ENCODE measurements around the gene ERBB4. TPM values are rescaled to one million over a fixed set of nuclear protein-coding genes. Genes with fewer than 3 reads are reported as not detected.
"Not testable (repeated sequence)": the region's sequence is repeated elsewhere in the genome, so short reads cannot be mapped to it uniquely, and the experiment has no call there.

Gene ERBB4
- total RNA-seq, 6 donors from 2014 or later = 3.3 to 24.2 (median 11.7) TPM

GRCh38 chr2:211617803-211618202, 920.8 kb downstream of the ERBB4 start:
- H3K27me3 ChIP-seq = no peaks in the 10 kb centered on the region
- H3K4me1 ChIP-seq = no peaks in the 10 kb centered on the region
- H3K36me3 ChIP-seq = no peaks in the 10 kb centered on the region
- WGBS, 2 donors = 92 to 93% methylated on average over 2 of the region's 2 CpGs
- no peak for ATAC-seq (ENCODE audit: low FRiP score in 2 of 2)
- no peaks in the 10 kb centered on the region for H3K9me3 ChIP-seq
- no peak overlapping the region for H3K4me3 ChIP-seq
- DNase-seq = no peak
- H3K27ac ChIP-seq = no peak overlapping the region
- TF ChIP-seq POLR2AphosphoS5 (IDR thresholded peaks at IDR 0.05) = no peak

GRCh38 chr2:211611621-211612020, 927.0 kb downstream of the ERBB4 start:
- Histone ChIP-seq H3K36me3 (no peaks in the 10 kb centered on the region), H3K4me1 (no peaks in the 10 kb centered on the region), H3K27ac (no peak overlapping the region), H3K9me3 (no peaks in the 10 kb centered on the region), H3K27me3 (no peaks in the 10 kb centered on the region), H3K4me3 (no peak overlapping the region)
- no peak for DNase-seq
- no peak for ATAC-seq (ENCODE audit: low FRiP score in 2 of 2)
- TF ChIP-seq POLR2A (IDR thresholded peaks at IDR 0.05) = no peak
- no peak for TF ChIP-seq POLR2AphosphoS5 (IDR thresholded peaks at IDR 0.05)
- TF ChIP-seq EP300 (IDR thresholded peaks at IDR 0.05) = no peak
- no peak for TF ChIP-seq CTCF (IDR thresholded peaks at IDR 0.05)
- 85 to 88% methylated on average over 2 of the region's 2 CpGs for WGBS, 2 donors

DNA sequence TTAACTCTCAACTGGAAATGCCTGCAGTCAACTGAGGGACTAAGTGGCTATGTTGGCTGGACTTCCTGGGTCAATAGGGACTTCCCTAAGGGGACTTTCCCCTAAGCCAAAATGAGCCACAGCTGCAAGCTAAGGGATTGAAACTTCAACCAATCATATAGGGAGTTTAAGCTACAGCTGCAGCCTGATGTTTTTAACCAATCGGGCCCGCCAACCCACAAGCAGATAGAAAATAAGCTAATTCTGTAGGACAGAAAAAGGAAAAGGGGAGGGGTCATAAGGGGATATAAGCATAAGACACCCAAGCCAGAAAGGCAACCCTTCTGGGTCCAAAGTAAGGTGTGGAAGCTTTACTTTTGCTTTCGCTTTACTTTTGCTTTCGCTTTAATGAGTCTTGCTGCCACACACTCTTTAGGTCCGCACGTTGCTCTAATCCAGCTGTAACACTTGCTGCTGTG, 927.5 kb downstream of the ERBB4 start:
- TF ChIP-seq POLR2AphosphoS5 (IDR thresholded peaks at IDR 0.05) (no peak), POLR2A (IDR thresholded peaks at IDR 0.05) (no peak), CTCF (IDR thresholded peaks at IDR 0.05) (no peak), EP300 (IDR thresholded peaks at IDR 0.05) (no peak)
- Histone ChIP-seq H3K27me3 (no peaks in the 10 kb centered on the region), H3K36me3 (no peaks in the 10 kb centered on the region), H3K9me3 (no peaks in the 10 kb centered on the region), H3K4me3 (no peak overlapping the region), H3K4me1 (no peaks in the 10 kb centered on the region), H3K27ac (no peak overlapping the region)
- WGBS, 2 donors = 93 to 95% methylated on average over 6 of the region's 6 CpGs
- ATAC-seq (ENCODE audit: low FRiP score in 2 of 2) (no peak), DNase-seq (no peak)

GRCh38 chr2:211609127-211609526, 929.5 kb downstream of the ERBB4 start:
- Histone ChIP-seq H3K4me1 (no peaks in the 10 kb centered on the region), H3K27ac (no peak overlapping the region), H3K36me3 (no peaks in the 10 kb centered on the region), H3K27me3 (no peaks in the 10 kb centered on the region), H3K9me3 (no peaks in the 10 kb centered on the region), H3K4me3 (no peak overlapping the region)
- ATAC-seq (ENCODE audit: low FRiP score in 2 of 2) = no peak
- TF ChIP-seq POLR2A (IDR thresholded peaks at IDR 0.05) = no peak
- DNase-seq = no peak

DNA sequence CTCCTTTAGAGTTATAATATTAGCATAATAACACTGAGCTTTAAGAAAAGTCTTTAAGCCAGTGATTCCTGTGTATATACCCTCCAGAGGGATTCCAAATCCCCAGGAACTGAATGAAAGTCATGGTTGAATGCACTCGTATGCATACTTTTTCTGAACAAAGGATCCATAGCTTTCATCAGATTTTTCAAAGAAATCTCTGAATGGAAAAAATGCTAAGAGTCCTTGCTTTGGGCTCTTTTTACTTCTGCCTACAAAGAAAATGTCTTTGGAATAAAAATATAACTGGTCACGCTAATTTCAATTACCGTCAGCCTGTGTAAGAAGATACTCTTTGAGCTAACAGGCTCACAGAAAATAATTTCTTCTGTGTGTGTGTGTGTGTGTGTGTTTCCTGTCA, 939.5 kb downstream of the ERBB4 start:
- Histone ChIP-seq H3K27ac (no peak overlapping the region), H3K4me3 (no peak overlapping the region), H3K4me1 (no peaks in the 10 kb centered on the region), H3K27me3 (no peaks in the 10 kb centered on the region), H3K36me3 (no peaks in the 10 kb centered on the region), H3K9me3 (no peaks in the 10 kb centered on the region)
- ATAC-seq (ENCODE audit: low FRiP score in 2 of 2) (no peak), DNase-seq (no peak)
- 84 to 87% methylated on average over 3 of the region's 3 CpGs for WGBS, 2 donors
- no peak for TF ChIP-seq CTCF (IDR thresholded peaks at IDR 0.05)
- TF ChIP-seq POLR2A (IDR thresholded peaks at IDR 0.05) = no peak
- no peak for TF ChIP-seq POLR2AphosphoS5 (IDR thresholded peaks at IDR 0.05)
- no peak for TF ChIP-seq EP300 (IDR thresholded peaks at IDR 0.05)

DNA sequence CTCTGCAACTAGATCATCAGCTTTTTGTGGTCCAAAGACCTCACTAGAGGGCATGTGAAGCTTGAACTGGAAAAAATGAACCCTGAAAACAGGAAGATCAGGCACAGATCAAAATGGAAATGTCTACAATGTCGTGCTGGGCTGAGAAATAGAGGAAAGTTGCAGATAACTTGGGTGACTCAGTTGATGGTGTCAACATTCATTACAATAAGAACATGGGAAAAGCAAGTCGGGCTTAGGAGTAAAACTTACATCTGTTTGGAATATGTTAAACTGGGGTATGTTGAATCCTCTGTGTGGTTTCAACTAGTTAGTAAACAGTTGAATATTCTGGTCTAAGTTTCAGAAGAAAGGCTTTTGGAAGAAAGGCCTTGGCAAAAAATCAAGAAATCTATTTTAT, 940.4 kb downstream of the ERBB4 start:
- Histone ChIP-seq H3K27me3 (no peaks in the 10 kb centered on the region), H3K4me3 (no peak overlapping the region), H3K27ac (no peak overlapping the region), H3K36me3 (no peaks in the 10 kb centered on the region), H3K4me1 (no peaks in the 10 kb centered on the region), H3K9me3 (no peaks in the 10 kb centered on the region)
- ATAC-seq (ENCODE audit: low FRiP score in 2 of 2) = no peak
- WGBS, 2 donors = 77 to 79% methylated on average over 2 of the region's 2 CpGs
- no peak for TF ChIP-seq POLR2AphosphoS5 (IDR thresholded peaks at IDR 0.05)
- no peak for TF ChIP-seq CTCF (IDR thresholded peaks at IDR 0.05)
- no peak for TF ChIP-seq EP300 (IDR thresholded peaks at IDR 0.05)
- DNase-seq = no peak

DNA sequence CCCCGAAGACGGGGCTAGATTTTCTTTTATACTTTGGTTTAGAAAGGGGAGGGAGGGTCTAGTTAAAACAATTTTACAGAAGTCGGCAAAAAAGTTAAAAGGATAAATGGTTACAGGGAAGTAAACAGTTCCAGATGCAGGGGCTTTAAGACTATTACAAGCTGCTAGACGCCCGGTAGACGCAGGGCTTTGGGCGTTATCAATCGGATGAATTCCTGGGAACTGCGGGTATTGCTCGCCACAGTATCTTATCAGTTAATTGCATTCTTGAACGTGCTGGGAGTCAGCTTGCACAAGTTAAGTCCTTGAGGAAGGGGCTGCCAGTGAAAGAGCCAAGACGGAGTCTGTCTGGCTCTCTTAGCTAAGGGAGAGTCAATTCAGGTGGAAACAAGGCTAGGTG, 946.6 kb downstream of the ERBB4 start:
- 38 to 39% methylated on average over 12 of the region's 12 CpGs for WGBS, 2 donors
- not testable (repeated sequence) for H3K4me3 ChIP-seq; H3K36me3 ChIP-seq; H3K27ac ChIP-seq; ATAC-seq (ENCODE audit: low FRiP score in 2 of 2); H3K9me3 ChIP-seq; H3K27me3 ChIP-seq; H3K4me1 ChIP-seq; DNase-seq
